ENCODE results near the gene CHCHD10.
A peak's percentile ranks its signal among the peaks of the same experiment; 100 is the strongest.

The CHCHD10 gene

GRCh38 chr22:23778577-23778900 is 10.8 kb upstream of the CHCHD10 start:
- no peak for DNase-seq (ENCODE audit: low read depth, low spot score)
- H3K9ac ChIP-seq (ENCODE audit: insufficient read length), result no peak overlapping the region
- no peak overlapping the region for H3K4me3 ChIP-seq

GRCh38 chr22:23777776-23778576 is 10.2 kb upstream of the CHCHD10 start:
- no peaks in the 10 kb centered on the region for H3K36me3 ChIP-seq (ENCODE audit: insufficient read depth, low read length)
- no peak for TF ChIP-seq FOXP2 (optimal IDR thresholded peaks at IDR 0.05; ENCODE audit: control extremely low read depth, extremely low read length, insufficient read depth)
- no peak for TF ChIP-seq POLR2AphosphoS5 (IDR thresholded peaks at IDR 0.05; ENCODE audit: borderline replicate concordance, low read depth, low read length)
- TF ChIP-seq EZH2 (IDR thresholded peaks at IDR 0.05), result no peak
- H3K9me3 ChIP-seq (ENCODE audit: low read depth, low read length), result no peaks in the 10 kb centered on the region
- H3K4me3 ChIP-seq, result no peak overlapping the region
- H3K27ac ChIP-seq, result no peak overlapping the region
- no peak overlapping the region for H3K9ac ChIP-seq (ENCODE audit: insufficient read length)
- DNase-seq (ENCODE audit: low read depth, low spot score), result no peak

More at GRCh38 chr22:23778577-23778900, 10.8 kb upstream of the CHCHD10 start:
- Histone ChIP-seq H3K9me3 (ENCODE audit: low read depth, low read length) (no peaks in the 10 kb centered on the region), H3K36me3 (ENCODE audit: insufficient read depth, low read length) (no peaks in the 10 kb centered on the region), H3K27ac (no peak overlapping the region)
- TF ChIP-seq POLR2AphosphoS5 (IDR thresholded peaks at IDR 0.05; ENCODE audit: borderline replicate concordance, low read depth, low read length), result no peak

- no peak for TF ChIP-seq POLR2AphosphoS5 (IDR thresholded peaks at IDR 0.05; ENCODE audit: borderline replicate concordance, low read depth, low read length)
- TF ChIP-seq EZH2 (IDR thresholded peaks at IDR 0.05), result no peak
- TF ChIP-seq FOXP2 (optimal IDR thresholded peaks at IDR 0.05; ENCODE audit: control extremely low read depth, extremely low read length, insufficient read depth), result no peak
Measured at GRCh38 chr22:23775779-23776375, 8.1 kb upstream of the CHCHD10 start.

GRCh38 chr22:23774922-23775436 is 7.2 kb upstream of the CHCHD10 start:
- no peaks in the 10 kb centered on the region for H3K9me3 ChIP-seq (ENCODE audit: low read depth, low read length)
- H3K4me3 ChIP-seq, result no peak overlapping the region
- no peak overlapping the region for H3K27ac ChIP-seq
- H3K9ac ChIP-seq (ENCODE audit: insufficient read length), result no peak overlapping the region
- H3K36me3 ChIP-seq (ENCODE audit: insufficient read depth, low read length), result no peaks in the 10 kb centered on the region
- TF ChIP-seq POLR2AphosphoS5 (IDR thresholded peaks at IDR 0.05; ENCODE audit: borderline replicate concordance, low read depth, low read length), result no peak
- no peak for TF ChIP-seq EZH2 (IDR thresholded peaks at IDR 0.05)
- TF ChIP-seq FOXP2 (optimal IDR thresholded peaks at IDR 0.05; ENCODE audit: control extremely low read depth, extremely low read length, insufficient read depth), result no peak
- DNase-seq (ENCODE audit: low read depth, low spot score), result no peak

More at GRCh38 chr22:23775779-23776375, 8.1 kb upstream of the CHCHD10 start:
- H3K36me3 ChIP-seq (ENCODE audit: insufficient read depth, low read length), result no peaks in the 10 kb centered on the region
- no peak overlapping the region for H3K4me3 ChIP-seq
- no peak for DNase-seq (ENCODE audit: low read depth, low spot score)
- H3K9ac ChIP-seq (ENCODE audit: insufficient read length), result no peak overlapping the region
- no peaks in the 10 kb centered on the region for H3K9me3 ChIP-seq (ENCODE audit: low read depth, low read length)
- H3K27ac ChIP-seq, result no peak overlapping the region

GRCh38 chr22:23774114-23774921 is 6.5 kb upstream of the CHCHD10 start:
- no peaks in the 10 kb centered on the region for H3K9me3 ChIP-seq (ENCODE audit: low read depth, low read length)
- no peaks in the 10 kb centered on the region for H3K36me3 ChIP-seq (ENCODE audit: insufficient read depth, low read length)
- H3K4me3 ChIP-seq, result no peak overlapping the region
- no peak overlapping the region for H3K27ac ChIP-seq
- no peak for TF ChIP-seq POLR2AphosphoS5 (IDR thresholded peaks at IDR 0.05; ENCODE audit: borderline replicate concordance, low read depth, low read length)
- TF ChIP-seq EZH2 (IDR thresholded peaks at IDR 0.05), result no peak
- TF ChIP-seq FOXP2 (optimal IDR thresholded peaks at IDR 0.05; ENCODE audit: control extremely low read depth, extremely low read length, insufficient read depth), result no peak
- no peak for DNase-seq (ENCODE audit: low read depth, low spot score)
- H3K9ac ChIP-seq (ENCODE audit: insufficient read length), result no peak overlapping the region

- DNase-seq (ENCODE audit: low read depth, low spot score), result no peak
- Histone ChIP-seq H3K9ac (ENCODE audit: insufficient read length) (no peak overlapping the region), H3K27ac (no peak overlapping the region), H3K9me3 (ENCODE audit: low read depth, low read length) (no peaks in the 10 kb centered on the region), H3K4me3 (no peak overlapping the region), H3K36me3 (ENCODE audit: insufficient read depth, low read length) (no peaks in the 10 kb centered on the region)
- TF ChIP-seq EZH2 (IDR thresholded peaks at IDR 0.05) (no peak), FOXP2 (optimal IDR thresholded peaks at IDR 0.05; ENCODE audit: control extremely low read depth, extremely low read length, insufficient read depth) (no peak), POLR2AphosphoS5 (IDR thresholded peaks at IDR 0.05; ENCODE audit: borderline replicate concordance, low read depth, low read length) (no peak)
Measured at GRCh38 chr22:23773483-23774113, 5.8 kb upstream of the CHCHD10 start.

GRCh38 chr22:23772649-23773473 is 5.1 kb upstream of the CHCHD10 start, which contains the start of gene MMP11:
Gene MMP11 (plus strand): TSS chr22:23772849. CDS start chr22:23772871, 22 bp downstream.
- Histone ChIP-seq H3K27ac (no peak within 1 kb of the TSS), H3K36me3 (ENCODE audit: insufficient read depth, low read length) (no peaks in the 10 kb centered on the region), H3K9ac (ENCODE audit: insufficient read length) (peak within 1 kb of the TSS; percentile 47), H3K9me3 (ENCODE audit: low read depth, low read length) (no peaks in the 10 kb centered on the region), H3K4me3 (peak within 1 kb of the TSS; percentile 57)
- no peak for TF ChIP-seq EZH2 (IDR thresholded peaks at IDR 0.05)
- no peak for TF ChIP-seq FOXP2 (optimal IDR thresholded peaks at IDR 0.05; ENCODE audit: control extremely low read depth, extremely low read length, insufficient read depth)
- no peak for TF ChIP-seq POLR2AphosphoS5 (IDR thresholded peaks at IDR 0.05; ENCODE audit: borderline replicate concordance, low read depth, low read length)
- DNase-seq (ENCODE audit: low read depth, low spot score), result no peak
